Measurements from ENCODE around the gene NRARP. TPM values are rescaled to one million over a fixed set of nuclear protein-coding genes. Genes with fewer than 3 reads are reported as not detected.

The NRARP gene
- total RNA-seq, 1 experiment from 2014 or later, result 23.8 TPM

DNA sequence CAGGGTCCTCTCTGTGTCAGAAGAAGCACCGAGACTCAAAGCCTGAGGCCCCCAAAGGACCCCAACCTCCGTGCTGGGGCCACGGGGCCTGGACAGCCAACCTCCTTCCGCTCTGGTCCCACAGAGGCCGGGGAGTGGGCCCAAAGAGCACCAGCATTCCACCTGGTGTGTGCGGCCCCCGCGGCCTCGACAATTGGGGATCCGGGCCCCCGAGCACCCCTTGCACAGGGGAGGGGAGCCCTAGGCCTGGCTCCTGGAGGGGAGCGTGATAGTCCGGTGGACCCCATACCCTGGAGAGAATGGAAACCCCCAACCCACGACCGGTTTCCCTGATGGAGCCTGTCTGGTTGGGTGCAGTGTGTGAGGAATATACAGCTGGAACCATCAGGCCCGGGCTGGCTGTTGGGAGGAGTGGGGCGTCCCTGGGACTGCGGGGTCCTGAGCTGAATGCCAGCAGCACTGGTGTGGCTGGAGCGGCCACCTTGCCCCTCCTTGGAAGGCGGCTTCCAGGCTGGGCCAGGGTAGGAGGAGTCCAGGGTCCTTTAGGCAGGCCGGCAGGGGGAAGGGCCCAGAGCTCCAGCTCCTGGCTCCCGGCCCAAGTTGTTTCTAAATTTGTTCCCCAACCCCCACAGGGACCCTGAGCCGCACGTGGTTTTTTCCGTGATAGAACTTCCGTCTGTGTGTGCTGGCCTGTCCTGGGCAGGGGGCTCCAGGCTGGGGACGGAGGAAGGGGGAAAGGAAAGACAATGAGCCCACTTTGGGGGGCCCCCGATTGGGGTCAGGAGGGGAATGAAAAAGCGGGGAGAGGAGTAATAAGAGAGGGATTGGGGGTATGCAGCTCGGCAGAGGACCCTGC is 25.4 kb downstream of the NRARP start:
- no peak overlapping the region for H4K5ac ChIP-seq (ENCODE audit: insufficient read length, low read depth, low read length)
- H3K56ac ChIP-seq (ENCODE audit: insufficient read length, low read depth, low read length), result no peak overlapping the region
- Mint-ChIP-seq H3K9me3 (no peaks in the 10 kb centered on the region), H3K4me3 (peak overlapping the region; percentile 39 to 74), H3K27ac (peak overlapping the region; percentile 94 to 99 (median 97)), H3K4me1 (peaks cover 20 to 29% of the 10 kb centered on the region in 2 experiments), H3K27me3 (ENCODE audit: low read depth) (peaks cover 1% of the 10 kb centered on the region; the same call in 1 of the 2 replicates), H3K36me3 (ENCODE audit: insufficient read depth in 1 of 3, low read depth in 3 of 3) (peaks cover 0 to 10% (median 4%) of the 10 kb centered on the region in 3 experiments; a peak in 5 of 7 replicates)
- no peak overlapping the region for H3T11ph ChIP-seq (ENCODE audit: low read length)
- no peak overlapping the region for H3K23ac ChIP-seq (ENCODE audit: insufficient read length, low read depth, low read length)
- H3K79me1 ChIP-seq (ENCODE audit: insufficient read depth, low read depth, low read length, poor library complexity, severe bottlenecking), result no peaks in the 10 kb centered on the region
- no peaks in the 10 kb centered on the region for H3K27me3 ChIP-seq (ENCODE audit: insufficient read depth, low read length)
- no peak overlapping the region for H3K18ac ChIP-seq (ENCODE audit: insufficient read length, low read depth, low read length)
- no peak for TF ChIP-seq CTCF (conservative IDR thresholded peaks at IDR 0.05)
- no peak overlapping the region for H3K4ac ChIP-seq (ENCODE audit: low read depth, low read length)
- no CpG with 5 or more reads among the region's 30 CpGs for WGBS (ENCODE audit: extremely low coverage, insufficient read length, low lambda C conversion rate)
- H2BK20ac ChIP-seq (ENCODE audit: low read depth, low read length, poor library complexity, severe bottlenecking), result no peak overlapping the region
- no peak overlapping the region for H2BK120ac ChIP-seq (ENCODE audit: low read depth, low read length, poor library complexity, severe bottlenecking)
- no peak overlapping the region for H2AFZ ChIP-seq (ENCODE audit: low read length)
- H3K4me2 ChIP-seq (ENCODE audit: insufficient read depth, insufficient read length, low read length), result peak overlapping the region; percentile 10
- H3K27ac ChIP-seq (ENCODE audit: insufficient read length, low read depth, low read length), result no peak overlapping the region
- no peak overlapping the region for H3K9ac ChIP-seq (ENCODE audit: extremely low read depth, insufficient read length, low read length)
- peak; percentile 71 for DNase-seq
- H2AK5ac ChIP-seq (ENCODE audit: insufficient read length, low read length), result no peak overlapping the region
- H2BK15ac ChIP-seq (ENCODE audit: low read depth, low read length), result no peak overlapping the region
- no peaks in the 10 kb centered on the region for H3K4me1 ChIP-seq (ENCODE audit: insufficient read depth, low read length)
- H3K79me2 ChIP-seq (ENCODE audit: insufficient read depth, low read length), result no peaks in the 10 kb centered on the region
- H3K9me3 ChIP-seq (ENCODE audit: control insufficient read depth, low read depth, low read length), result no peaks in the 10 kb centered on the region
- H4K8ac ChIP-seq (replicated peaks; ENCODE audit: insufficient read length, low read depth, low read length), result no peak overlapping the region
- peaks cover 12% of the 10 kb centered on the region for H3K23me2 ChIP-seq (ENCODE audit: insufficient read length, low read depth, low read length, poor library complexity, severe bottlenecking)
- H3K14ac ChIP-seq (ENCODE audit: insufficient read depth, low read length), result no peak overlapping the region
- H2BK5ac ChIP-seq (ENCODE audit: insufficient read length, low read length), result no peak overlapping the region
- no peaks in the 10 kb centered on the region for H4K20me1 ChIP-seq (ENCODE audit: control insufficient read depth, insufficient read depth, insufficient read length)
- H2BK12ac ChIP-seq (ENCODE audit: insufficient read length, low read depth, low read length), result no peak overlapping the region
- H4K91ac ChIP-seq (ENCODE audit: insufficient read length, low read depth, low read length), result no peak overlapping the region
